T-helper 1 cell treated with Interleukin-12 subunit alpha and Interleukin-12 subunit beta and Interleukin-4 antibody, amounts not matched to agents 30 ng/mL and 1 ng/mL, for 36 hours (primary cell): ENCODE measurements around the gene TOR1AIP2. TPM values are rescaled to one million over a fixed set of nuclear protein-coding genes. Genes with fewer than 3 reads are reported as not detected.
"Not testable (repeated sequence)": the region's sequence is repeated elsewhere in the genome, so short reads cannot be mapped to it uniquely, and the experiment has no call there.

ENCODE experiments used
- intact Hi-C: fragments of 100-400 bp; cut with micrococcal nuclease; formaldehyde crosslinking; loops from one replicate; pipeline ENCODE4 v1.15.1; 2024
- total RNA-seq: library from RNA; stranded (reverse); gene quantifications from 2 replicates; pipeline ENCODE4 v1.2.3, GENCODE V29; 2022

Gene TOR1AIP2
- total RNA-seq, 1 donor from 2014 or later, result 50.4 TPM

GRCh38 chr1:179809506-179810366 is 67.9 kb downstream of the TOR1AIP2 start:
- intact Hi-C loops, result loop anchor here (1.0 to 5.0 kb wide), 2 partner anchors 103 to 1037 kb away; no protein-coding TSS in a partner anchor

DNA sequence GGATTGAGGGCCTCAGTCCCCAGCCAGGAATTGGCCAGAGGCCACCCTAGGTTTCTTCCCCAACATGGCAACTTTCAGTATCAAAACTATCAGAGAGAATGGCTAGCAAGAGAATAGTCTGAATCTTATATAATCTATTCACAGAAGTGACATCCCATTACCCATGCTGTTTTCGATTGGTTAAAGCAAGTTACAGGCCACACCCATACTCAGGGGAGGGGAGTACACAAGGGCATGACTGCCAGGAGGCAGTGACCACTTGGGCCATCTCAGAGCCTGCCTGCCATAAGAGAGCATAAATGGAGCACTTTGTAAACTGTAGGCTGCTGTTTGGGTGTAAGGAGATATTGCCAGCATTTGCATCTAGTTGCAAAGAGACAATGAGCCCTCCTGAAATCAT is 69.1 kb downstream of the TOR1AIP2 start:
- intact Hi-C loops, result no loop called here

DNA sequence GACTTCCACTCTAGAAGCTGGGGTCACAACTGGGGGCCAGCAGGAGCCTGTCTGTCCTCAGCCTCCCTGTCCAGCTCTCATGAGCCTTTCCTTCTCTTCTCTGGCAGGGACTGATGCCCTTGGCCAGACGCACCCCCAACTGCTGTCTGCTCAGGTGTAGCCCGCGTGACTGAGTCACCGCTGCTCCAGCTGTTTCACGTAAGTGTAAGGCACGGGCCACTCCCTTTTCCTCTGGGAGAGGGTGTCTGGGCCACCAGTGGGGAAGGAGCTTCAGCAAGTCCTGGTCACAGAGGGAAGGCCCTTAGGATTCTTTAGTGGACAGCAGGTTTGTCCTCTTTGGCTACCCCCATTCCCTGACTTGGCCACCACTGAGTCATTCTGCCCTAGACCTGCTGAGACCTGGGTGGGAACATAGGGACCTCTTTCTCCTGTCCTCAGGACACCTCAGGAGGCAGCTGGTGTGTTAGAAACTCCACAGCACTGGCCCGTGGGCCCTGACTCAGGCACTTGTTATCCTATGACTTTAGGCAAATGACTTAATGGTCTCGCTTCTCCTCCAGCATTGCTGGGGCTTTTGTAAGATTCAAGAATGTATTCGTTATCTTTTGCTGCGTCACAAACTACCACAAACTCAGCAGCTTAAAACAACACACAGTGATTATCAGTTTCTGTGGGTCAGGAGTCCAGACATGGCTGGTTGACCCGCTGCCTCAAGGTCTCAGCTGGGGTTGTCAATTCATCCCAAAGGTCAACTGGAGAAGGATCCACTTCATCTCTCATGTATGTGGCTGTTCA is 69.7 kb downstream of the TOR1AIP2 start:
- intact Hi-C loops, result no loop called here

- intact Hi-C loops, result no loop called here
These were observed 70.3 kb downstream of the TOR1AIP2 start for GRCh38 chr1:179807291-179807690.

DNA sequence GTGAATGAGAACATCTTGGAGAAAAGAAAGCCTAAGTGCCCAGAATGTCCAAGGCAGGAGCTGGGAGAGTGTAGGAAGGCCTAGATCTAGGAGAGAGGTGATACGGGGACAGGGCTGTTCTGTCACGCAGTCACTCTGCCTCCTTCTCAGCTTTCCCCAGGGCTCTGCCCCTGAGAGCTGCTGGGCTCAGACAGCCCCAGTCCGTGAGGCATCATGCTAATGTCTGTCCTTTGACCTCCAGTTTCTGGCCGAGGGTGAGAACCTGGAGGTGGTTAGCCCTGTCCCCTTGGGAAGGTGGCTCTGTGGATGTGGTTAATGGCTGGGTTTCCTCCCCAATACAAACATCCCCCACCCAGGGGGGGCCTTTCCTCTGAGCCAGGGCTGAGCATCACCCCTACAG is 71.3 kb downstream of the TOR1AIP2 start:
- intact Hi-C loops, result no loop called here

DNA sequence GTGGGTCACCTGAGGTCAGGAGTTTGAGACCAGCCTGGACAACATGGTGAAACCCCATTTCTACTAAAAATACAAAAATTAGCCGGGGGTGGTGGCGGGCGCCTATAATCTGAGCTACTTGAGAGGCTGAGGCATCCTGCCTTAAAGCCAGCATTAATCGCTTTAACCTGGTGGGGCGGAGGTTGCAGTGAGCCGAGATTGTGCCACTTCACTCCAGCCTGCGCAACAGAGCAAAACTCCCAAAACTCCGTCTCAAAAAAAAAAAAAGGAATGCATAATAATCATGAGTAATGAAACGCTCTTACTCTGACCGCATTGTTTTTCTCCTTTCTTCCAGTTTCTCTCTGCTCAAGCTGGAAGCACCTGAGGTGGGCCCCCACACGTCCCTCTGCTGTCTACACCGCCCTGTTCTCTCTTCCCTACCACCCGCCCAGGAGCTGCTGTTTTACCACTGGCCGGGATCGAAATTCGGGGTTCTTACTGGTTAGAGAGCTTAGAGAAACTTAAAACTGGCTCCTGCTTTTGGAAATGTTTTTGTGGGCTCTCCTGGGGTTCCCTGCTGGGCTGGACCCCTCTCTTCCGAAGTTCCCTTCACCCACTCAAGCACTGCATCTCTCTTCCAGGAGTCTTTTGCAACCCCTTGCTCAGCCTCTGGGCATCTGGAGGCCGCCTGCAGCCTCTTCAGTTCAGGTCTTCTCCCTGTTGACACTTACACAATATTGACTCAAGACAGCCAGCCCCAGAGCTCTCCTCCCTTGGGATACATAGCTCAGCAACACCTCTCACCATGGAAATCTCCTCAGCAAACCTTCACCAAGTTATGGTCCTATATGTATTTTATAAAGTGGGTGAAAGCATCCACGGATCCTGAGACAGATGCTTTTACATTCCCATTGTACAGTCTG is 72.1 kb downstream of the TOR1AIP2 start:
- intact Hi-C loops, result no loop called here

- intact Hi-C loops, result not testable (repeated sequence)
These were observed 73.2 kb downstream of the TOR1AIP2 start for GRCh38 chr1:179804417-179804816.

DNA sequence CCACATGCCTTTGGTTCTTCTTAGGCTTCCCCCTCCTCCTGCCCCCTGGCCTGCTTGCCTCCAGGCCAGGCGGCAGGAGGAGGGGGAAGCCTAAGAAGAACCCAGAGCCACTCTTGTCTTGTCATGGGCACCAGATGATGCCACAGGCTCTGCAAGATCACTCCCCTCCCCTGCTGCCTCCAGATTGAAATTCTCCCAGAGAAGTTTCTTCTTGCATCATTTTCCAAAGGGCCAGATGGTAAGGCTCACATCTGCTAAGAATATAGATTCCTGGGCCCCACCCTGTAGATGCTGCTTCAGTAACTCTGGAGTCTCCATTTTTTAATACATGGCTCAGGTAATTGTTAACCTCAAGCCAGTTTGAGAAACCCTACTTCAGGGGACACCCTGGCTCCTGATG is 73.7 kb downstream of the TOR1AIP2 start:
- intact Hi-C loops, result no loop called here

GRCh38 chr1:179803104-179803503 is 74.5 kb downstream of the TOR1AIP2 start:
- intact Hi-C loops, result no loop called here

DNA sequence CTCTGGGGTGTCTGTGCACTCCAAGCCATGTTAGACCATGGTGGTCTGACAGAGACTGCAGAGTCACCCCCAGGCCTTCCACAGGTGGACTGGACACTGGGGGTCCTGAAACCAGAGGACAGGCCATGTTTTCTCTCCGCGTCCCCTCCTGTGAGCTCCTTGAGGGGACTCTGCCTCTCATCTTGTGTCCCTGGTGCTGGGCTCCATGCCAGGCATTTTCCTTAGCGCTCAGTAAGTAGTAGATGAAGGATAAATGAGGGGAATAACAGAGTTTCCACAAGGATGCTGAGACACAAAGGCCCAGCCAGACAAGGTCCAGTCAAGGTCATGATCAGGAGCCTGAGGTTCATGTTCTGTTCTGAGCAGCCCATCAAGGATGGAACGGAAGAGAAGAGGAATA is 77.1 kb downstream of the TOR1AIP2 start:
- intact Hi-C loops, result no loop called here

DNA sequence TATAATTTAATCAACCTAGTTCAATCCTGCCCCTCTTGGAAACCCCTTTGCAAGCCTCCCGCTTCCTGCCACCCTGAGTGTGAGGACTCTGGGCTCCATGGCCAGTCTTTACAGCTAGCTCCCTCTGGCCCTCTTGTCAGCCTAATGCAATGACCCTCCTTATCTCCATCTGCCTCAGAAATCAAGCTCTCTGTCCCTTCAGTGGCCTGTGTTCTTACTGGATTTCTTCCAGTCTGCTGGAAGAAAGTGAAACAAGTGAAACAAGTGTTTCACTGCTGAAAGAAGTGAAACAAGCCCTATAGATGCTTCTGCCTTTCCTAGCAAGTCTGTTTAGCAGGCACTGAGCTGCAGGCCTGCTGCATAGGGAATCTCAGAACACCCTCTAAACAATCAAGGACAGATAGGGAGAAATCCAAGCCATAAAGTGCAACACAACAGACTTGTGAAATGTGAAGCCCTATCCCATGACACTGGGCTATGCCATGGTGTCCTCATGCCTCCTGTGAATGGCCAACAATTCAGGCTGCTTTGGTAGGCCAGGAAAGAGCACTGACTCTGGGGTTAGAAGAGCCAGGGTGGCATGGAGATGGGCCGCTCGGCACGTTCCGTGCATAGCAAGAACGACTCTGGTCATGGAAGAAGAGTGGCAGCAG is 78.6 kb downstream of the TOR1AIP2 start:
- intact Hi-C loops, result no loop called here

DNA sequence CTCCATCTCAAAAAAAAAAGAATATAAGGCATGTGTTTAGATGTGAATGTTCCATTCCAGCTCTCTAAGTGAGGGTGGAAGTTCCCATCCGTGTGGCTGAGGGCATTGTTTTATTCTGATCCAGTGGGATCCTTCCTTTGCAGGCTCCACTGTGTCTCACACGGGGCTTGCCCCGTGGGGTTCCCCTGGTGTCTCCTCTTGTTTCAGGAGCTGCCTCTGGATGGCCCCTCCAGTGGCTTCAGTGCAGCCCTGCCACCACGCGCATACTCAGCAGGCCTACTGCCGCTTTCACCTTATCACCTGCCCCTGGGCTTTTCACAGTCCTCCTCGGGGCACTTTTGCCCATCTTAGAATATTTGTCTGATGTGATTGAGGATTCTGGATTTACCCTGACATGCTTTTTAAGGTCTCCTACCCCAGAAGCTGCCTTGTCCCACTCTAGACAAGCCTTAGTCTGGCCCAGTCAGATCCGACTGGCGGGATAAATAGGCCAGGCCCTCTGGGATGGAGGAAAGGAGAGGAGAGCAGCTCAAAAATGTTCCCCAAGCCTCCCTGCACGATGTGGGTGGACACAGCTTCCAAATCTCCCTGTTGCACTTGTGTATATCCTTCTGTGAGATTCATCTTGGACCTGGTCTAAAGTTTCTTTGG is 79.3 kb downstream of the TOR1AIP2 start:
- intact Hi-C loops, result no loop called here

DNA sequence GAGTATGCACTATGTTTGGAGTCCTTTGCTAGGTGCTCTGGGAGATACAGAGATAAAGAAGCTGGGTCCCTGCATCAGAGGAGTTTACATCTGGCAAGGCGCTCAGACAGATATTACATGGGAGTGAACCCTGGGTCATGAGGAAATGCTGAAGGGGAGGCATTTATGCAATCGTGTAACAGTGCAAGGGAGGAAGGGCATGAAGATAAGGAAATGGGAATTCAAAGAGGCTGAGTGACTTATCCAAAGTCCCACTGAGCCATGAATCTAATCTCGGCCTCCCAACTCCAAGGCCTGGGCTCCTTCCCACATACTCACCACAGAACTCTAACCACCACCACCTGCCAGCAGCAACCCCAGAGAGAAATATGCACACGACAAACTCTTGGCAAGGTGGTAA is 82.9 kb downstream of the TOR1AIP2 start:
- intact Hi-C loops, result no loop called here

GRCh38 chr1:179794146-179794545 is 83.5 kb downstream of the TOR1AIP2 start:
- intact Hi-C loops, result no loop called here

DNA sequence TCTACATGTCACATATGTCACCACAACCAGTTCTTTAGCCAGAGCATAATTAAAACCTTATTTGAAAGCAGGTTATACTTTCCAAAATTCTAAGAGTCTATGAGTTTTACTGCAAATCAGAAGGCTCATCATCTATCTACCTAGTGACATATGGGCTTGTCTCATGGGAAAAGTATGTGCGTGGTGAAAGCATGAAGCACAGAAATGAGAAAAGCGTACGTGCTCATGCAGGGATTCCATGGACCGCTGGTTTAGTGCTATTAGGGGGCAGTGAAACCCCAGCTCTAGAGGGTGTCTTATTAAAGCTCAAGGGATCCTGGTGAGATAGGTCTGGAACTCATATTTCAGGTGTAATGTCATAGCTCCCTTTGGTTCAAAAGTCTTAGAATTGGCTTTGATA is 84.3 kb downstream of the TOR1AIP2 start:
- intact Hi-C loops, result no loop called here

Other genes starting within 250 kb of the TOR1AIP2 start
- gene FAM163A, start 134.5 kb downstream of the TOR1AIP2 start, total RNA-seq, result not detected in 2 replicates
- 98.6 and 103 TPM in 2 replicates for gene TOR1AIP1, start 4.5 kb upstream of the TOR1AIP2 start, total RNA-seq
- 51.0 and 55.5 TPM in 2 replicates for gene CEP350, start 77.0 kb upstream of the TOR1AIP2 start, total RNA-seq